ENCODE results near the gene SCT. TPM values are rescaled to one million over a fixed set of nuclear protein-coding genes. Genes with fewer than 3 reads are reported as not detected.

SCT gene
- polyA plus RNA-seq, 2 donors, result not detected

GRCh38 chr11:617912-618682 lies 8.9 kb downstream of the SCT start:
- WGBS, 2 donors, result 88 to 90% methylated on average over 25 of the region's 25 CpGs
- Histone ChIP-seq H3K27me3 (ENCODE audit: control insufficient read depth in 1 of 2, insufficient read depth in 2 of 2, low read length in 2 of 2) (no peaks in the 10 kb centered on the region), H3K27ac (ENCODE audit: low read depth in 2 of 2, low read length in 1 of 2) (no peak overlapping the region), H3K4me3 (ENCODE audit: low read depth in 1 of 2, low read length in 2 of 2) (no peak overlapping the region), H3K4me1 (ENCODE audit: control insufficient read depth in 2 of 2, insufficient read depth in 2 of 2, low read length in 1 of 2) (peaks cover 20% of the 10 kb centered on the region in 2 donors), H3K36me3 (ENCODE audit: control insufficient read depth in 2 of 2, insufficient read depth in 2 of 2, low read length in 1 of 2) (peaks cover 0 to 15% of the 10 kb centered on the region in 2 donors), H3K9me3 (ENCODE audit: control insufficient read depth in 2 of 2, insufficient read depth in 1 of 2, low read depth in 1 of 2, low read length in 1 of 2) (no peaks in the 10 kb centered on the region)

GRCh38 chr11:617199-617911 lies 9.6 kb downstream of the SCT start:
- Histone ChIP-seq H3K27ac (ENCODE audit: low read depth in 2 of 2, low read length in 1 of 2) (no peak overlapping the region), H3K4me3 (ENCODE audit: low read depth in 1 of 2, low read length in 2 of 2) (no peak overlapping the region), H3K9me3 (ENCODE audit: control insufficient read depth in 2 of 2, insufficient read depth in 1 of 2, low read depth in 1 of 2, low read length in 1 of 2) (no peaks in the 10 kb centered on the region), H3K36me3 (ENCODE audit: control insufficient read depth in 2 of 2, insufficient read depth in 2 of 2, low read length in 1 of 2) (peaks cover 0 to 22% of the 10 kb centered on the region in 2 donors), H3K4me1 (ENCODE audit: control insufficient read depth in 2 of 2, insufficient read depth in 2 of 2, low read length in 1 of 2) (peaks cover 22 to 28% of the 10 kb centered on the region in 2 donors), H3K27me3 (ENCODE audit: control insufficient read depth in 1 of 2, insufficient read depth in 2 of 2, low read length in 2 of 2) (no peaks in the 10 kb centered on the region)
- WGBS, 2 donors, result 93 to 94% methylated on average over 52 to 57 of the region's 57 CpGs

- Histone ChIP-seq H3K9me3 (ENCODE audit: control insufficient read depth in 2 of 2, insufficient read depth in 1 of 2, low read depth in 1 of 2, low read length in 1 of 2) (no peaks in the 10 kb centered on the region), H3K4me3 (ENCODE audit: low read depth in 1 of 2, low read length in 2 of 2) (no peak overlapping the region), H3K27ac (ENCODE audit: low read depth in 2 of 2, low read length in 1 of 2) (peak overlapping the region; percentile 97 to 100), H3K27me3 (ENCODE audit: control insufficient read depth in 1 of 2, insufficient read depth in 2 of 2, low read length in 2 of 2) (no peaks in the 10 kb centered on the region), H3K36me3 (ENCODE audit: control insufficient read depth in 2 of 2, insufficient read depth in 2 of 2, low read length in 1 of 2) (peaks cover 4 to 29% of the 10 kb centered on the region in 2 donors), H3K4me1 (ENCODE audit: control insufficient read depth in 2 of 2, insufficient read depth in 2 of 2, low read length in 1 of 2) (peaks cover 22 to 31% of the 10 kb centered on the region in 2 donors)
- 79 to 81% methylated on average over 38 to 39 of the region's 39 CpGs for WGBS, 2 donors
Measured at GRCh38 chr11:616320-617198, 10.4 kb downstream of the SCT start.

- Histone ChIP-seq H3K27me3 (ENCODE audit: control insufficient read depth in 1 of 2, insufficient read depth in 2 of 2, low read length in 2 of 2) (no peaks in the 10 kb centered on the region), H3K36me3 (ENCODE audit: control insufficient read depth in 2 of 2, insufficient read depth in 2 of 2, low read length in 1 of 2) (peaks cover 9 to 37% of the 10 kb centered on the region in 2 donors), H3K4me3 (ENCODE audit: low read depth in 1 of 2, low read length in 2 of 2) (peak within 1 kb of the TSS; percentile 53 to 79), H3K27ac (ENCODE audit: low read depth in 2 of 2, low read length in 1 of 2) (peak within 1 kb of the TSS; percentile 97 to 100), H3K4me1 (ENCODE audit: control insufficient read depth in 2 of 2, insufficient read depth in 2 of 2, low read length in 1 of 2) (peaks cover 22 to 31% of the 10 kb centered on the region in 2 donors), H3K9me3 (ENCODE audit: control insufficient read depth in 2 of 2, insufficient read depth in 1 of 2, low read depth in 1 of 2, low read length in 1 of 2) (no peaks in the 10 kb centered on the region)
- 3 to 4% methylated on average over 52 to 66 of the region's 66 CpGs for WGBS, 2 donors
Measured at GRCh38 chr11:615504-616319, 11.3 kb downstream of the SCT start, which contains the start of gene IRF7. Gene IRF7 (minus strand): TSS chr11:615950. CDS start chr11:615364, 586 bp downstream.

GRCh38 chr11:614623-615503 lies 12.1 kb downstream of the SCT start:
- Histone ChIP-seq H3K36me3 (ENCODE audit: control insufficient read depth in 2 of 2, insufficient read depth in 2 of 2, low read length in 1 of 2) (peaks cover 10 to 45% of the 10 kb centered on the region in 2 donors), H3K9me3 (ENCODE audit: control insufficient read depth in 2 of 2, insufficient read depth in 1 of 2, low read depth in 1 of 2, low read length in 1 of 2) (no peaks in the 10 kb centered on the region), H3K27ac (ENCODE audit: low read depth in 2 of 2, low read length in 1 of 2) (peak overlapping the region; percentile 97 to 100), H3K4me3 (ENCODE audit: low read depth in 1 of 2, low read length in 2 of 2) (peak overlapping the region; percentile 53 to 79), H3K4me1 (ENCODE audit: control insufficient read depth in 2 of 2, insufficient read depth in 2 of 2, low read length in 1 of 2) (peaks cover 22 to 28% of the 10 kb centered on the region in 2 donors), H3K27me3 (ENCODE audit: control insufficient read depth in 1 of 2, insufficient read depth in 2 of 2, low read length in 2 of 2) (no peaks in the 10 kb centered on the region)
- WGBS, 2 donors, result 36 to 38% methylated on average over 59 to 68 of the region's 68 CpGs

GRCh38 chr11:614021-614622 lies 12.9 kb downstream of the SCT start:
- H3K9me3 ChIP-seq (ENCODE audit: control insufficient read depth in 2 of 2, insufficient read depth in 1 of 2, low read depth in 1 of 2, low read length in 1 of 2), result no peaks in the 10 kb centered on the region
- H3K27me3 ChIP-seq (ENCODE audit: control insufficient read depth in 1 of 2, insufficient read depth in 2 of 2, low read length in 2 of 2), result no peaks in the 10 kb centered on the region
- WGBS, 2 donors, result 46 to 56% methylated on average over 14 of the region's 14 CpGs
- H3K4me3 ChIP-seq (ENCODE audit: low read depth in 1 of 2, low read length in 2 of 2), result peak overlapping the region; percentile 53 to 79
- peaks cover 14 to 47% of the 10 kb centered on the region in 2 donors for H3K36me3 ChIP-seq (ENCODE audit: control insufficient read depth in 2 of 2, insufficient read depth in 2 of 2, low read length in 1 of 2)
- peaks cover 22 to 28% of the 10 kb centered on the region in 2 donors for H3K4me1 ChIP-seq (ENCODE audit: control insufficient read depth in 2 of 2, insufficient read depth in 2 of 2, low read length in 1 of 2)
- peak overlapping the region; percentile 97 to 100 for H3K27ac ChIP-seq (ENCODE audit: low read depth in 2 of 2, low read length in 1 of 2)

- Histone ChIP-seq H3K4me3 (ENCODE audit: low read depth in 1 of 2, low read length in 2 of 2) (no peak overlapping the region), H3K9me3 (ENCODE audit: control insufficient read depth in 2 of 2, insufficient read depth in 1 of 2, low read depth in 1 of 2, low read length in 1 of 2) (no peaks in the 10 kb centered on the region), H3K27ac (ENCODE audit: low read depth in 2 of 2, low read length in 1 of 2) (peak overlapping the region; percentile 97 to 100), H3K4me1 (ENCODE audit: control insufficient read depth in 2 of 2, insufficient read depth in 2 of 2, low read length in 1 of 2) (peaks cover 22 to 28% of the 10 kb centered on the region in 2 donors), H3K36me3 (ENCODE audit: control insufficient read depth in 2 of 2, insufficient read depth in 2 of 2, low read length in 1 of 2) (peaks cover 20 to 53% of the 10 kb centered on the region in 2 donors), H3K27me3 (ENCODE audit: control insufficient read depth in 1 of 2, insufficient read depth in 2 of 2, low read length in 2 of 2) (no peaks in the 10 kb centered on the region)
- WGBS, 2 donors, result 37 to 52% methylated on average over 26 to 36 of the region's 36 CpGs
Measured at GRCh38 chr11:613369-613968, 13.5 kb downstream of the SCT start.

GRCh38 chr11:612961-613300 lies 14.1 kb downstream of the SCT start:
- H3K4me3 ChIP-seq (ENCODE audit: low read depth in 1 of 2, low read length in 2 of 2), result no peak overlapping the region
- H3K36me3 ChIP-seq (ENCODE audit: control insufficient read depth in 2 of 2, insufficient read depth in 2 of 2, low read length in 1 of 2), result peaks cover 20 to 53% of the 10 kb centered on the region in 2 donors
- H3K27me3 ChIP-seq (ENCODE audit: control insufficient read depth in 1 of 2, insufficient read depth in 2 of 2, low read length in 2 of 2), result no peaks in the 10 kb centered on the region
- peaks cover 22 to 28% of the 10 kb centered on the region in 2 donors for H3K4me1 ChIP-seq (ENCODE audit: control insufficient read depth in 2 of 2, insufficient read depth in 2 of 2, low read length in 1 of 2)
- 86 to 88% methylated on average over 10 of the region's 10 CpGs for WGBS, 2 donors
- H3K9me3 ChIP-seq (ENCODE audit: control insufficient read depth in 2 of 2, insufficient read depth in 1 of 2, low read depth in 1 of 2, low read length in 1 of 2), result no peaks in the 10 kb centered on the region
- H3K27ac ChIP-seq (ENCODE audit: low read depth in 2 of 2, low read length in 1 of 2), result peak overlapping the region; percentile 70 to 90
